GM12874 (cell line): ENCODE measurements around the gene FAM43A.

ENCODE experiments used
- TF ChIP-seq, protein P1 (sequence below): IDR thresholded peaks from 2 replicates; pipeline ENCODE4 v1.5.1; 2011; ENCODE audit warnings: low read depth, mild to moderate bottlenecking, control low read depth, low read length, moderate library complexity; ENCODE audit not compliant: insufficient read depth

Gene FAM43A

DNA sequence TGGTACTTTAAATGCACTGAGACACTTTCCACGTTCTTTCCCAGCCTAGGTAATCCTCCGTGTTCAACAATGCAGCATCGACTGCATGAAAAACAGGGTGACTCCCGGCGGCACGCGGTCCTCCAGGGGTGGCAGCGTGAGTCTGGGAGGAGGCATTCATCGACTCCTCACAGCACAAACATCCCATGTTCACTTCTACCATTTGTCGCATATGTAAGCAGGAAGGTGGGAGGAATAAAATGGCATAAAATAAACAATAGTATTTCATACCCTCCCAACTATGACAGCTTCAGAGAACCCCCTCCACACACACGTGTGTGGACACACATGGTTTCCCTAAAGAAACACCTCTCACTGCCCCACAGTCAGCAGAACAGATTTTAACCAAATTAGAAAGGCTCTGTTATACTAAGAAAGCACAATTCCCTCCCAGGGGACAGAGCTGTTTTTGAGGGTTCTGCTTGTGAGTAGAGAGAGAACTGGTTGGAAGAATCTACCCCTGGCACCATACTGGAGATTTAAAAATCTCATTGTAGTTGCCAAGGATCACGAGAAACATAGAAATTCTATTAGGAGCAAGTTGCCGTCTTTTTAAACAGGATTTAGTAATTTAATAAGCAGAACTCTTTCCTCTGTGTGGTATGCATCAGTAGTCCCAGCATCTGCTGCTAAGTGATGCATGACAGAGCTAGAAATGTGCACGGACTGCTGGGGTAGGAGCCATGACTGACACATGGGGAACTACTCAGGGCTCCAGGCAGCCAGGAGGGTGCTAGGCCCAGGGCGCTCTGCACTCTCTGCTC, 6.0 kb downstream of the FAM43A start:
- TF ChIP-seq, protein P1, sequence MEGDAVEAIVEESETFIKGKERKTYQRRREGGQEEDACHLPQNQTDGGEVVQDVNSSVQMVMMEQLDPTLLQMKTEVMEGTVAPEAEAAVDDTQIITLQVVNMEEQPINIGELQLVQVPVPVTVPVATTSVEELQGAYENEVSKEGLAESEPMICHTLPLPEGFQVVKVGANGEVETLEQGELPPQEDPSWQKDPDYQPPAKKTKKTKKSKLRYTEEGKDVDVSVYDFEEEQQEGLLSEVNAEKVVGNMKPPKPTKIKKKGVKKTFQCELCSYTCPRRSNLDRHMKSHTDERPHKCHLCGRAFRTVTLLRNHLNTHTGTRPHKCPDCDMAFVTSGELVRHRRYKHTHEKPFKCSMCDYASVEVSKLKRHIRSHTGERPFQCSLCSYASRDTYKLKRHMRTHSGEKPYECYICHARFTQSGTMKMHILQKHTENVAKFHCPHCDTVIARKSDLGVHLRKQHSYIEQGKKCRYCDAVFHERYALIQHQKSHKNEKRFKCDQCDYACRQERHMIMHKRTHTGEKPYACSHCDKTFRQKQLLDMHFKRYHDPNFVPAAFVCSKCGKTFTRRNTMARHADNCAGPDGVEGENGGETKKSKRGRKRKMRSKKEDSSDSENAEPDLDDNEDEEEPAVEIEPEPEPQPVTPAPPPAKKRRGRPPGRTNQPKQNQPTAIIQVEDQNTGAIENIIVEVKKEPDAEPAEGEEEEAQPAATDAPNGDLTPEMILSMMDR: no peak

DNA sequence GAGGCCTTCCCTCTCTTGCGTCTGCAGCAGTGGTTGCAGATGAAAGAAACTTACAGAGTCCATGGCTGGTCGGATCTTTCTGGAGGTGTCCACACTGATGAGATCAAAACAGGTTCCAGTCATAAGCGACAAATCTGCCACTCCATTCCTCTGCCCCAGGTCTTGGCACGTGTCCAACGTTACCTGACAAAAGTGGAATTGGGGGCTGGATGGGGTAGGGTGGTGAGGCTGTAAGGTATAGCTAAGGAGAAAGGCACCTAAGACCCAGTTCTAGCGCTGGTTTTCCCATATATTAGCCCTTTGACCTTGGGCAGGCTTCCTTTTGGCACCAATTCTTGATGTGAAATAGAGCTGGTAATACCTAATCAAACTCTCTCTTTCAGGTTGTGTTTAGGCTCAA, 11.0 kb downstream of the FAM43A start:
- TF ChIP-seq, protein P1: no peak

DNA sequence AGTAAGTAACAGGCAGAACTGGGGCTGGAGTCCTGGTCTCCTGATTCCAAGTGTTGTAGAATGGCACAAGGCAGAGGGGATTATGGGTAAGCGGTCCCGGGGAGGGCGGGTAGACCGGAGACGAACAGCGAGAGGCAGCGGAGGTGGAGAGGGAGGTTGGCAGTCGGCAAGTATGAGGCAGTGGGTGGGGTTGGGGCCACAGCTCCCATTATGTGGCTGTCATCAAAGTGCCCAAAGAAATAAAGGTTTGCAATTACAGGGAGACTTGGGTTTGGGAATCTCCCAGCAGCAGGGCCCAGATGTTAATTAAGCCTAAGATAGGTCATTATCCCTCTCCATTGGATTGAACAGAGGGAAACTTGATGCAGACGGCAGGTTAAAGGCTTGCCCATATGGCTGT, 16.9 kb downstream of the FAM43A start:
- TF ChIP-seq, protein P1: no peak

GRCh38 chr3:194705227-194705626, 19.5 kb downstream of the FAM43A start:
- TF ChIP-seq, protein P1: no peak

- TF ChIP-seq, protein P1: no peak
Observed at GRCh38 chr3:194705761-194706160, 20.1 kb downstream of the FAM43A start.

DNA sequence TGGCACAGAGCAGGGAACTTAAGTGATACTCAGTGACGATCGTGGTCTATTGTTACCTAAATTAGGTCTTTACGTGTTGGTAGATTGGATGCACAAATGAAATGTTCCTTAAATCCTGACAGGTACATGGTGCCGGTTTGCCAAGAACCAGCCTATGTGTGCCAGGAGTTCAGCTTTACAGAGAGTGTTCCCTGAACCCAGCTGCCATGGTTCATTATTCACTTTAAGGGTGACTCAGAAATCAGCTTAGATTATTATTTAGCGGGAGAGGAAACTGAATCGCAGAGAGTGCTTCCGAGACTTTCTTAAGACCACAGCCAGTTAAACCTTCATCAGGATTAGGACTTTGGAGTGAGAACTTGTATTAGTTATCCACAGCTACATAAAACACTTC, 21.5 kb downstream of the FAM43A start:
- TF ChIP-seq, protein P1: no peak

DNA sequence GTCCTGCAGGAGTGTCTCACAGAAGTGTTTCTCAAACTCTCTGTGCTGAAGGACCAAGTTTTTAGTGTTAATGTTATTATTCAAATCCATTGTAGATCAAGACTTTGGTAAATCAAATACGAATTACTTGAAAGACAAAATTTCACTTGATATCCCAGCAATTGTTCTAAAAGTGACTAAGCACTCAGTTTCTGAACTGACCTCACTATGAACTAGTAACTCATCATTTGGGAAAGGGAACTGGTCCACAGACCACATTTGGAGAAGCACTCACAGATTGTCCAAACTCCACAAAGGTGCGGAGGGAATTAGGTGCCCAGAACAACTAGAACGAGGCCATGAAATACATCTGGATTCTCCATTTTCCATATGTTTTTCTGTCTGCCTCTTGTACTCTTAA, 25.6 kb downstream of the FAM43A start:
- TF ChIP-seq, protein P1: no peak
